NCI-H1436 treated with DMSO at 0.1 percent for 48 hours (cell line): ENCODE results near the gene FREM1.

Experiments
- DNase-seq: peaks from one replicate; lab custom pipeline; 2025; lab: John Stamatoyannopoulos, UW

The FREM1 gene

GRCh38 chr9:14756291-14756690 lies 153.9 kb downstream of the FREM1 start:
- DNase-seq = no peak

- DNase-seq = no peak
Measured at GRCh38 chr9:14752871-14753270, 157.4 kb downstream of the FREM1 start.

DNA sequence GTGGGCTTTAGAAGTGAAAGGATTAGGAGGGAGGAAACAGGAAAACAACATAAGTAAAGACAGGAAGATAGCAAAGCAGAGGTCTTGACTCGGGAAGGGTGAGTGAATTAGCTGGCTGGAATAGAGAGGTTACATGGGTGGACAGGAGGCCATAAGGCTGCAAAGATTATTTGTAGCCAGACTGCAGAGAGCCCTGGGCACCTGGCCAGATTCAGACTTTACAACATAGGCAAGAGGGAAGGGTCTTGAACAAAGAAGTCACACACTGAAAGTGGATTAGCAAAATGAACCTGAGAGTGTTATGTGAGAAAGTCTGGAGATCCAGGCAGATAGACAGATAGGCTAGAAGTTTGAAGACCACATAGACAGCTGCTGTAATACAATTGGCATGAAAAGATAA lies 158.0 kb downstream of the FREM1 start:
- no peak for DNase-seq

DNA sequence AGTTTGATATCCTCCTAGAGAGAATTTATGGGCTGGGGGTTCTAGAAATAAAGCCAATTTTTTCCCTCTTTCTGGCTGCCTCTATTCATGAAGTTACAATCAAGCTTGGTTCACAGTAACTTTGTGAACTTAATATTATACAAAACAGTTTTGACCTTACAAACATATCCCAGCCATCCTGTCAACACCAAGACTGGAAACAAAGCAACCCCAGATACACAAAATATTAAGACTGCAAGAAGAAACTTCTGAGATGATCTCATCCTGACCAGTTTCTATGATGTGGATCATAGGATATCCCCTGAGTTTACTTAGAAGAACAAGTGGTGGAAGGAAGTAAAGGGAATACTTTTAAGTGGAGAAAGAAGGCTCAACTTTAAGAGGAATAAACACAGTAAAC lies 159.4 kb downstream of the FREM1 start:
- DNase-seq = no peak

DNA sequence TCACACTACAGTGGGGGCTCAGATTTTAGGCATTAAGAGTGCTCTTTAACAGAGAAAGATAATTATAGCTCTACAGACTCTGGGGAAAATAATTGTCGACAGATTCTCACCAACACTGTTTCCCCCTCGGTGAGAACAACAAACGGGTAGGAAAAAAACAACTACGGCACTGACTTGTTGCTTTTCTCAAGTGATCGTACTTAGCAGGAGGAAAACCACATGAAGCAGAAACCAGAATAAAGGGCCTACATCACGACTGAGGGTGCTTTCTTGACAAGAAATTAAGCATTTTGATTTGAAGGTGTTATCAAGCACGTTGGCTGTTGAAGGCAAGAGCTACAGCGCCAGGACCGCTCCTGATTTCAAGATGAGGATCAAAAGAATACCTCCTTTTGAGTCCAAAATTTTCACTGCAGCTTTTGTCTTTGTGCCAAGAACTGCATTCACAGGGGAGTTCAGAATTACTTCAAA lies 160.5 kb downstream of the FREM1 start:
- DNase-seq = no peak

DNA sequence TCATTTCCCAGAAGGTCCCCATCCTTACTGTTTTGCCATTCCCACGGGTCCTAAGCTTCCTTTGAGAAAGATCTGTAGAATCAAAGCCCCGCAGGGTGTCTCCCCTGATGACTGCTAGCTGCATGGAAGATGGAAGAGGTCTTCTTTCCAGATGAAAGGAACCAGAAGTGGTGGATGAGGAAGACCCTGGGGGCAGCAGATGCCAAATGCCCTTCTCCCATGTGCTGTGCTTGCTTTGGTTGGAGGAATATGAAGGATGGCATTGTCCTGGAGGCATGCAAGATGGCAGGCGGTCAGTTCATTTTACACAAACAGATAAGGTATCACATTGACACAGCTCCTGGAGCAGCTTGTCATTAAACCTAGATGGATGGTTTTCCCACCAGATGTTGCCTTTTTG lies 161.9 kb downstream of the FREM1 start:
- DNase-seq = no peak

DNA sequence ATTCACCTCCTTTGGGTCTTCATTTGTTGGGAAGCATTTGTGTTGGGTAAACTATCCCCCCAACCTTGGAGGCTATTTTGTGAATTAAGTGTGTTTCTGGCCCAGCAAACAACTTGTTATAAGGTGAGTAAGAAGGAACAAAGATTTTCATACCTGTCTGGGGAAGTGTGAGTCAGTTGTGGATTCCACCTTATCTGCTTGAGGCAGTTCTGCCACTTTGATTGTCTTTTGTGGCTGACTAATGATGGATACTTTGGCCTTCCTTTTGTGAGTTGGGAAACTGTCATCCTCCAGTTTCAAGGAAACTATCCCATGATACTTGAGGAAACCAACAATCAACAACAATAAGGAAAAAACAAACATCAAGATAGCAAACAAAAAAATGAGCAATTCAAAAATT lies 163.1 kb downstream of the FREM1 start:
- no peak for DNase-seq

DNA sequence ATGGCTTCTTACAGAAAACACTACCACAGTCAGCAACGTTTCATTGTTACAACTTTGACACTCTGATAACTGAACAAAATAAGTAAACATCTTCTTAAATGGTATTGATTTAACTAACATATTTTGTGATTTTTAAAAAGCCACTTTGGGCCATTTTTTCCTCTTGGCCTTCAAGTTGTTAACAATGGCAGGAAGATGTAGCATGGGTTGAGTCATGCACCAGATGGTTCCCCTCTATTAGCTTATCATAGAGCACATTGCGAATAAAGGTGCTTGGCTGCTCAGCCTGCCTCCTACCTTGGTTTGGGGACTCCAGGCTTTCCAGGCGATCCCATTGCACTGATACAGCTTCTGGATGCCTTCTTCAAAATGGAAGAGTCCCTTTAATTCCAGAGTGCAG lies 163.6 kb downstream of the FREM1 start:
- DNase-seq = no peak

DNA sequence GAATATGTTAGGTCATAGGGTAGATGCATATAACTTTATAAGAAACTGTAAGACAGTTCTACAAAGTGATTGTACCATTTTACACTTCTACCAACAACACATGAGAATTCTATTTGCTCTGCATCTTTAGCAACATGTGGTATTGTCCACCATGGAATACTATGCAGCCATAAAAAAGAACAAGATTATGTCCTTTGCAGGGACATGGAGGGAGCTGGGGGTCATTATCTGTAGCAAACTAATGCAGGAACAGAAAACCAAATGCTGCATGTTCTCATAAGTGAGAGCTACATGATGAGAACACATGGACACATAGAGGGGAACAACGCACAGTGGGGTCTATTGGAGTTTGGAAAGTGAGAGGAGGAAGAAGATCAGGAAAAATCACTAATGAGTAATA lies 165.5 kb downstream of the FREM1 start:
- DNase-seq = no peak

DNA sequence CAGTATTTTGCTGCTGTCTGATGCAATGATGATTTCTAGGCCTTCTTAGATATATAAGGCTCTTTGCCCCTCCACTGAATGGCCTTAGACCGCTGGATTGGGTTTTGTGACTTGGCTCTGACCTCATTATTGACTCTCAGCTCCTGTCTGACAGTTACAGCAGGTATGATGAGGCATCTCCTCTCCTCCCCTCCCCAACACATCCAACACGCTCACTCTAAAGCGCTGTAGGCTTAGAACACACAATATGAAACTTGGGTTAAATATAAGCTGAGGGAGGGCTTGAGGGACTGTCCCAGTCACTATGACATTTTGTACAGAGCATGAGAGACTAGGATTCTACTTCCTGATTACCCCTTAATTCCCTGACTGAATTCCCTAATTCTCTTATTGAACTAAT lies 168.9 kb downstream of the FREM1 start:
- DNase-seq = no peak

- DNase-seq = no peak
Measured at GRCh38 chr9:14733133-14733532, 177.1 kb downstream of the FREM1 start.

- no peak for DNase-seq
Measured at GRCh38 chr9:14731294-14731981, 178.8 kb downstream of the FREM1 start.

DNA sequence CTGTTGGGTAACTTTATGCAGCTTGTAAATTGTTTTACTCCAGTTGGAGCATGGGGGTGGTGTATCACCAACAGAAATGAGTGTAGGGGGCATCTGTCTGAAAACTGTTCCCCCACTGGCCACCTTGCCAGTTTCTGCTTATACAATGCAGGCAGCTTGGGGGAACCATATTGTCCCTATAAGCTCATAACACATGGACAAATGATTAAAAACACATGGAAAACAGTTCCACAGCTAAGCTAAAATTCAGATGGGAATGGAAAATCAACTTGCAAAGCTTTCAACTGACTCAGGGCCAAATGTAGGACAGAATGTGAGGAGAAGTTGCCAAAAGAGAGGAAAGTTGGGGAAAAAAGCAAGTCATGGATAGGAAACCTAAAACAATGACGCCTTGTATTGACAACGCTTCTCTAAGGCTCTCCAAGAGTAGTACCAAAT lies 179.7 kb downstream of the FREM1 start:
- no peak for DNase-seq

GRCh38 chr9:14723301-14723700 lies 186.9 kb downstream of the FREM1 start:
- no peak for DNase-seq

DNA sequence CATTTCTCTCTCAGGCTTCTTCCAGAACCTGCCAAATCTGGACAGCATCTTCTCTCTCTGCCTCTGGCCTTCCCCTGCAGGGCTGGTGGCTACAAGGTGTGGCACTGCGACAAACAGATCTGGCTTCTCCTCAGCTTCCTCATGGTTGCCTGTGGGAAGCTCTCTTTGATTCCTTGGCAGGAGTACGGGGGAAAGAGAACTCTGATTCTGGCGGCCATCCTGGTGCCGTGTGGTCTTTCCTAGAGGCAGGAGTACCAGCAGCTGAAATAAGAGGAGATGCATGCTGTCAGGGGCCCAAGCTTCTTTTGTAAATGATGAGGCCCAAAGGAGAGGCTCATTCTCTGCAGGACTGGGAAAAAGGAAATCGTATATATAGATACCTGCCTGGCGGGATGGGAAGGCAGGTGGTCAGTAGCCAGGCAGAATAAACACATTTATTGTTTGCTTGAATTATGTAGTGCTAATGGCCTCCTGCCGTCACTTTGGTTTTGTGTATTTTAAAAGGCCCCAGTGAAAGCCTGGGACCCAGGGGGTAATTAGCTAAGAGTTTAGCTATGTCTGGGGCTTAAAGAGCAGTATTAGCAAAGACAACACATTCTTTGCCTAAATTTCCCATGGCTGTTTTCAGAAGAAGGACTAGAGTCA lies 187.7 kb downstream of the FREM1 start, which contains the start of gene CER1:
TSS of gene CER1 (minus strand) at position 343 of the 645 bp plus-strand sequence. CDS start at position 282, 61 bp downstream.
- DNase-seq = no peak

- DNase-seq = no peak
Measured at GRCh38 chr9:14719231-14719923, 190.9 kb downstream of the FREM1 start.

- no peak for DNase-seq
Measured at GRCh38 chr9:14715102-14715501, 195.1 kb downstream of the FREM1 start.

DNA sequence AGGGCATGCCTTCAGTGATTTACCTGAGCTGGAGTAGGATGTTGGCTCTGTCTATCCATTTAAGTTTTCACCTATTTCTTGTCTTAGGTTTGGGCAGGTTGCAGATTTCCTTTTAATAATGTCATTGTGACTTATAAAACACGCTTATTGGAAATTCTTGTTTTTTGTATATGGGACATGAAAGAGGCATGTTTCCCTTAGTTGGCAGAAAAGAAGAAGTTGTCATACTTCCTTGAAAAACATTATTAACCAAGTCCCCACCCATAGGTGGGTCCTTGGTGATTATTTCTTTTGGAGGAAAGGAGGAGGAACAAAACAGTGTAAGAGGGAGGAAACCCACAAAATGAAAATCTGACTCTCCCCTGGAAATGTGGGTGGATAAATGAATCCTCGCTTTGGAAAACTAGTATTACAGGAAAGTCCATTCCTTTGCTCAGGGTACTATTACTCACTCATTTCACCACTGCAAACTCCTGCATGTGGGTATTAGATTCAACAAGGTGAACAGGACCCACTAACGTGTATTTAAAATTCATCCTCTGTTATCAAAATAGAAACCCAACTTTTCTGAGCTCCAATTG lies 197.0 kb downstream of the FREM1 start:
- DNase-seq = no peak

- no peak for DNase-seq
Measured at GRCh38 chr9:14710804-14711203, 199.4 kb downstream of the FREM1 start.

GRCh38 chr9:14706530-14707140 lies 203.6 kb downstream of the FREM1 start:
- no peak for DNase-seq

DNA sequence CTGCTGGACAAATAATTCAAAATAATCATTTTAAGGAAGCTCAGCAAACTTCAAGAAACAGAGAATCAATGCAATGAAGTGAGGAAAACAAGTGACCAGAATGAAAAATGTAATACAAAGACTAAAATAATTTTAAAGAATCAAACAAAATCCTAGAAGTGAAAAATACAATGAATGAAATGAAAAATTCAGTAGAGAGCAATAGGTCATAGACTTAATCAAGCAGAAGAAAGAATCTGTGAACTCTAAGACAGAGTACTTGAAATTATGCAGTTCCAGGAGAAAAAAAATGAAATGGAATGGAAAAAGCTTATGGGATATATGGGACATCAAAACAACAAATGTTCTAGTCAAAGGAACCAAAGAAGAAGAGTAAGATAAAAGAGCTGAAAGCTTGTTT lies 205.1 kb downstream of the FREM1 start:
- no peak for DNase-seq

DNA sequence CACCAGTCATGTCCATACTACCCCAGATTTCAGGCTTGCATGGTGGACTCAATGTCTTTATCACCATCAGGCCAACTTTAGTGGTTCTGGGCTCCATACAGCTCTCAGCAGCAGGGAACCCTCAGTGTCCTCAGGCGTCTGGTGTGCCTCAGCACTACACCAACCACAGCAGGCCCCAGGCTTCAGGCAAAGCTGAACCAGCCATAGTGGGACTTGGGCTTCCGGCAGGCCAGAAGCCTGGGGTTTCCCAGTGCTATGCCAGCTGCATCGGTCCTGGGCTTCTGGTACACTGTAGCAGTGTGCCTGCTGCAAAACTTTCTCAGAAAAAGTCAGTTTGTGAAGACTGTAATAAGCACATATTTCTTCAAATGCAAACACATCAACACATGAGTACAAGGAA lies 205.9 kb downstream of the FREM1 start:
- no peak for DNase-seq
